H9 (cell line): ENCODE data around the gene WNT9A. TPM values are rescaled to one million over a fixed set of nuclear protein-coding genes. Genes with fewer than 3 reads are reported as not detected.

ENCODE experiments used
- DNase-seq: peaks from one replicate; pipeline ENCODE4 v3.0.0-alpha.2; 2017
- H2AFZ ChIP-seq: one replicate; pipeline ENCODE4 v1.6.1; 2013; ENCODE audit warnings: mild to moderate bottlenecking, low read length, control low read depth, moderate library complexity
- H2AK5ac ChIP-seq: 2 replicates; pipeline ENCODE4 v1.6.1; 2013; ENCODE audit warnings: low read length, control low read depth, mixed read lengths; ENCODE audit not compliant: insufficient read length
- H2BK120ac ChIP-seq: one replicate; pipeline ENCODE4 v1.6.1; 2013; ENCODE audit warnings: low read depth, mild to moderate bottlenecking, low read length, control low read depth, inconsistent platforms; ENCODE audit not compliant: poor library complexity, severe bottlenecking
- H2BK12ac ChIP-seq: 2 replicates; pipeline ENCODE4 v1.6.1; 2013; ENCODE audit warnings: low read length, control low read depth, mixed read lengths, low read depth; ENCODE audit not compliant: insufficient read length
- H2BK15ac ChIP-seq: 2 replicates; pipeline ENCODE4 v1.6.1; 2013; ENCODE audit warnings: low read depth, low read length, control low read depth
- H2BK20ac ChIP-seq: one replicate; pipeline ENCODE4 v1.6.1; 2013; ENCODE audit warnings: low read depth, mild to moderate bottlenecking, low read length, control low read depth, inconsistent platforms; ENCODE audit not compliant: poor library complexity, severe bottlenecking
- H2BK5ac ChIP-seq: 2 replicates; pipeline ENCODE4 v1.6.1; 2013; ENCODE audit warnings: low read length, control low read depth, mixed read lengths; ENCODE audit not compliant: insufficient read length
- H3K14ac ChIP-seq: 2 replicates; pipeline ENCODE4 v1.6.1; 2013; ENCODE audit warnings: low read length, control low read depth; ENCODE audit not compliant: insufficient read depth
- H3K18ac ChIP-seq: 2 replicates; pipeline ENCODE4 v1.6.1; 2013; ENCODE audit warnings: low read depth, mild to moderate bottlenecking, mixed read lengths, low read length, control low read depth; ENCODE audit not compliant: insufficient read length
- H3K23ac ChIP-seq: 2 replicates; pipeline ENCODE4 v1.6.1; 2013; ENCODE audit warnings: low read length, control low read depth, mixed read lengths, low read depth; ENCODE audit not compliant: insufficient read length
- H3K23me2 ChIP-seq: 2 replicates; pipeline ENCODE4 v1.6.1; 2013; ENCODE audit warnings: low read depth, mild to moderate bottlenecking, mixed read lengths, low read length, control low read depth; ENCODE audit not compliant: insufficient read length, poor library complexity, severe bottlenecking
- H3K27ac ChIP-seq: 2 replicates; pipeline ENCODE4 v1.5.1; 2013; ENCODE audit warnings: low read length, control low read depth, mixed read lengths, low read depth; ENCODE audit not compliant: insufficient read length
- H3K27me3 ChIP-seq: 2 replicates; pipeline ENCODE4 v1.6.1; 2013; ENCODE audit warnings: low read length, control low read depth, inconsistent platforms; ENCODE audit not compliant: insufficient read depth
- H3K4ac ChIP-seq: 2 replicates; pipeline ENCODE4 v1.6.1; 2013; ENCODE audit warnings: low read depth, mild to moderate bottlenecking, control low read depth, inconsistent platforms, low read length, moderate library complexity
- H3K4me1 ChIP-seq: 2 replicates; pipeline ENCODE4 v1.6.1; 2013; ENCODE audit warnings: low read length, control low read depth, inconsistent platforms; ENCODE audit not compliant: insufficient read depth
- H3K4me2 ChIP-seq: 2 replicates; pipeline ENCODE4 v1.6.1; 2013; ENCODE audit warnings: low read length, control low read depth, mixed read lengths; ENCODE audit not compliant: insufficient read length, insufficient read depth
- H3K56ac ChIP-seq: 2 replicates; pipeline ENCODE4 v1.6.1; 2013; ENCODE audit warnings: low read depth, mild to moderate bottlenecking, mixed read lengths, low read length, control low read depth; ENCODE audit not compliant: insufficient read length
- H3K79me1 ChIP-seq: 2 replicates; pipeline ENCODE4 v1.6.1; 2013; ENCODE audit warnings: low read depth, mild to moderate bottlenecking, moderate library complexity, low read length, control low read depth, inconsistent platforms; ENCODE audit not compliant: insufficient read depth, poor library complexity, severe bottlenecking
- H3K79me2 ChIP-seq: 2 replicates; pipeline ENCODE4 v1.6.1; 2013; ENCODE audit warnings: low read length, control low read depth, inconsistent platforms; ENCODE audit not compliant: insufficient read depth
- H3K9ac ChIP-seq: 2 replicates; pipeline ENCODE4 v1.6.1; 2013; ENCODE audit warnings: low read length, control low read depth, mixed read lengths; ENCODE audit not compliant: insufficient read length; ENCODE audit errors: extremely low read depth
- H3K9me3 ChIP-seq: one replicate; pipeline ENCODE4 v1.6.1; 2013; ENCODE audit warnings: low read depth, low read length, inconsistent platforms; ENCODE audit not compliant: control insufficient read depth
- H3T11ph ChIP-seq: one replicate; pipeline ENCODE4 v1.6.1; 2013; ENCODE audit warnings: mild to moderate bottlenecking, low read length, control low read depth, inconsistent platforms
- H4K20me1 ChIP-seq: one replicate; pipeline ENCODE4 v1.6.1; 2013; ENCODE audit not compliant: control insufficient read depth, insufficient read length, insufficient read depth
- H4K5ac ChIP-seq: 2 replicates; pipeline ENCODE4 v1.6.1; 2013; ENCODE audit warnings: low read depth, mild to moderate bottlenecking, mixed read lengths, low read length, control low read depth; ENCODE audit not compliant: insufficient read length
- H4K8ac ChIP-seq: replicated peaks from 2 replicates; pipeline ENCODE4 v1.6.1; 2013; ENCODE audit warnings: low read length, control low read depth, mixed read lengths, low read depth; ENCODE audit not compliant: insufficient read length
- H4K91ac ChIP-seq: 2 replicates; pipeline ENCODE4 v1.6.1; 2013; ENCODE audit warnings: low read depth, mild to moderate bottlenecking, moderate library complexity, mixed read lengths, low read length, control low read depth; ENCODE audit not compliant: insufficient read length
- H3K27ac Mint-ChIP-seq, 3 experiments: 2 replicates in 2 of 3; 3 replicates in 1 of 3; pipeline ENCODE4 v1.8.0; 2020 to 2021; ENCODE audit warnings: mixed read lengths in 3 of 3, mild to moderate bottlenecking in 1 of 3, moderate library complexity in 1 of 3
- H3K27me3 Mint-ChIP-seq: 2 replicates; pipeline ENCODE4 v1.8.0; 2021; ENCODE audit warnings: low read depth, mild to moderate bottlenecking, moderate library complexity, mixed read lengths
- H3K36me3 Mint-ChIP-seq, 3 experiments: 2 replicates in 2 of 3; 3 replicates in 1 of 3; pipeline ENCODE4 v1.8.0; 2020 to 2021; ENCODE audit warnings: low read depth in 3 of 3, mixed read lengths in 3 of 3; ENCODE audit not compliant: insufficient read depth in 1 of 3
- H3K4me1 Mint-ChIP-seq, 2 experiments: 2 replicates each; pipeline ENCODE4 v1.8.0; 2020; ENCODE audit warnings: mixed read lengths in 2 of 2
- H3K4me3 Mint-ChIP-seq, 2 experiments: 2 replicates in 1 of 2; 3 replicates in 1 of 2; pipeline ENCODE4 v1.8.0; 2020 to 2021; ENCODE audit warnings: mild to moderate bottlenecking in 2 of 2, mixed read lengths in 2 of 2, moderate library complexity in 1 of 2
- H3K9me3 Mint-ChIP-seq, 2 experiments: 2 replicates in 1 of 2; 3 replicates in 1 of 2; pipeline ENCODE4 v1.8.0; 2020; ENCODE audit warnings: mild to moderate bottlenecking in 2 of 2, mixed read lengths in 2 of 2, moderate library complexity in 1 of 2
- CTCF ChIP-seq: fragments of 200-600 bp; sonication (generic); conservative IDR thresholded peaks from 3 replicates; pipeline ENCODE4 v1.8.0; 2021; ENCODE audit warnings: antibody characterized with exemption, mild to moderate bottlenecking
- WGBS: extraction: QIAGEN DNeasy Blood & Tissue Kit; methylation state at CpG from one replicate; pipeline ENCODE4 v1.1.7; 2013; ENCODE audit warnings: missing lambda C conversion rate, low lambda C conversion rate, mixed read lengths; ENCODE audit not compliant: insufficient read length; ENCODE audit errors: extremely low coverage; 5-methylcytosine and 5-hydroxymethylcytosine counted together
- total RNA-seq: library from RNA; stranded (reverse); gene quantifications from 2 replicates; pipeline ENCODE4 v1.2.1, GENCODE V29; 2021

Gene WNT9A
- total RNA-seq, 1 experiment from 2014 or later, result 0.77 TPM

GRCh38 chr1:227925582-227926198 lies 22.0 kb downstream of the WNT9A start:
- DNase-seq, result no peak

More at GRCh38 chr1:227925582-227926198, 22.0 kb downstream of the WNT9A start:
- no CpG with 5 or more reads among the region's 14 CpGs for WGBS
- no peak for TF ChIP-seq CTCF
- Histone ChIP-seq H3K18ac (no peak overlapping the region), H4K5ac (no peak overlapping the region), H2BK120ac (no peak overlapping the region), H3T11ph (no peak overlapping the region), H3K79me2 (no peaks in the 10 kb centered on the region), H3K27me3 (no peaks in the 10 kb centered on the region), H3K23me2 (no peaks in the 10 kb centered on the region), H4K8ac (no peak overlapping the region), H3K9me3 (no peaks in the 10 kb centered on the region), H3K4ac (no peak overlapping the region), H4K91ac (no peak overlapping the region), H3K4me1 (no peaks in the 10 kb centered on the region), H3K14ac (no peak overlapping the region; the same call in 1 of the 2 replicates), H3K56ac (no peak overlapping the region), H2BK20ac (no peak overlapping the region), H2AFZ (no peak overlapping the region), H3K27ac (no peak overlapping the region), H3K79me1 (no peaks in the 10 kb centered on the region), H2BK12ac (no peak overlapping the region), H4K20me1 (no peaks in the 10 kb centered on the region), H2BK5ac (no peak overlapping the region), H3K23ac (no peak overlapping the region), H2BK15ac (no peak overlapping the region), H3K4me2 (no peak overlapping the region), H3K9ac (no peak overlapping the region), H2AK5ac (no peak overlapping the region)
- Mint-ChIP-seq H3K4me3 (no peak overlapping the region), H3K36me3 (no peaks in the 10 kb centered on the region), H3K27me3 (no peaks in the 10 kb centered on the region), H3K4me1 (peaks cover 7 to 22% of the 10 kb centered on the region in 2 experiments), H3K27ac (no peak overlapping the region; a peak in 1 of 7 replicates), H3K9me3 (no peaks in the 10 kb centered on the region)
